CD4-positive, CD25-positive, alpha-beta regulatory T cell (primary cell): ENCODE measurements around the gene SCN3B. TPM values are rescaled to one million over a fixed set of nuclear protein-coding genes. Genes with fewer than 3 reads are reported as not detected.
"Not testable (repeated sequence)": the region's sequence is repeated elsewhere in the genome, so short reads cannot be mapped to it uniquely, and the experiment has no call there.

Experiments used
- ATAC-seq, 2 donors: fragments of 150-1000 bp; cut with Tn5 transposase; one replicate each; pipeline ENCODE4 v1.10.0; 2021; ENCODE audit warnings: low read depth in 2 of 2, moderate number of reproducible peaks in 2 of 2, moderate library complexity in 1 of 2
- DNase-seq, 3 donors: peaks; one replicate each; pipeline versions ENCODE4 v3.0.0 to v3.0.0-alpha.2; 2012 to 2022; ENCODE audit warnings: mixed read lengths in 1 of 3
- H3K27ac ChIP-seq: one replicate; pipeline ENCODE4 v1.7.0; 2013; ENCODE audit warnings: mild to moderate bottlenecking, low read length; ENCODE audit not compliant: insufficient read depth, poor library complexity, severe bottlenecking
- H3K27me3 ChIP-seq: one replicate; pipeline ENCODE4 v1.7.0; 2013; ENCODE audit warnings: low read length; ENCODE audit not compliant: control insufficient read depth, insufficient read depth
- H3K36me3 ChIP-seq: one replicate; pipeline ENCODE4 v1.7.0; 2013; ENCODE audit warnings: mild to moderate bottlenecking, low read length, moderate library complexity; ENCODE audit not compliant: control insufficient read depth, insufficient read depth
- H3K4me1 ChIP-seq: 2 replicates; pipeline ENCODE4 v1.7.0; 2013; ENCODE audit warnings: mild to moderate bottlenecking, low read length; ENCODE audit not compliant: insufficient read depth, control insufficient read depth, poor library complexity, severe bottlenecking
- H3K4me3 ChIP-seq: one replicate; pipeline ENCODE4 v1.7.0; 2013; ENCODE audit warnings: low read depth, mild to moderate bottlenecking, low read length, moderate library complexity
- H3K9me3 ChIP-seq, 2 experiments: 1 replicate in 1 of 2; 2 replicates in 1 of 2; pipeline ENCODE4 v1.7.0; 2013; ENCODE audit warnings: low read length in 2 of 2, mild to moderate bottlenecking in 1 of 2, moderate library complexity in 1 of 2; ENCODE audit not compliant: control insufficient read depth in 2 of 2
- H3K27ac Mint-ChIP-seq, 3 donors: one replicate each; pipeline ENCODE4 v1.8.0; 2020 to 2022; ENCODE audit warnings: mild to moderate bottlenecking in 3 of 3, mixed read lengths in 3 of 3, moderate library complexity in 2 of 3
- H3K27me3 Mint-ChIP-seq: one replicate; pipeline ENCODE4 v1.8.0; 2022; ENCODE audit warnings: mild to moderate bottlenecking, mixed read lengths
- H3K36me3 Mint-ChIP-seq: one replicate; pipeline ENCODE4 v1.8.0; 2020; ENCODE audit warnings: mixed read lengths
- H3K4me1 Mint-ChIP-seq, 4 donors: one replicate each; pipeline ENCODE4 v1.8.0; 2020 to 2022; ENCODE audit warnings: mixed read lengths in 4 of 4, mild to moderate bottlenecking in 1 of 4
- H3K4me3 Mint-ChIP-seq, 4 donors: one replicate each; pipeline ENCODE4 v1.8.0; 2020 to 2022; ENCODE audit warnings: mild to moderate bottlenecking in 4 of 4, mixed read lengths in 4 of 4, moderate library complexity in 3 of 4
- H3K9me3 Mint-ChIP-seq, 7 donors: one replicate each; pipeline ENCODE4 v1.8.0; 2020 to 2022; ENCODE audit warnings: mixed read lengths in 7 of 7, mild to moderate bottlenecking in 3 of 7, moderate library complexity in 2 of 7
- polyA plus RNA-seq, 4 donors: library from polyadenylated mRNA; unstranded; fragments of 300-500 nt; fragmentation: Illumina TruSeq; gene quantifications; one replicate each; pipeline ENCODE4 v1.2.3, GENCODE V29; 2021
- total RNA-seq: library from RNA; stranded (reverse); gene quantifications from one replicate; pipeline ENCODE4 v1.2.3, GENCODE V29; 2022

The SCN3B gene
- total and polyA plus RNA-seq, 5 donors from 2014 or later = 0.05 TPM; not detected in 4

GRCh38 chr11:123678246-123678645 lies 23.8 kb upstream of the SCN3B start:
- H3K4me1 Mint-ChIP-seq = peaks cover 0 to 34% (median 5%) of the 10 kb centered on the region in 4 donors
- no peak overlapping the region for H3K27ac Mint-ChIP-seq
- no peak overlapping the region for H3K4me3 ChIP-seq
- no peaks in the 10 kb centered on the region for H3K4me1 ChIP-seq
- H3K9me3 Mint-ChIP-seq = peaks cover 0 to 3% (median 0%) of the 10 kb centered on the region in 7 donors
- ATAC-seq (no peak), DNase-seq (no peak)
- H3K36me3 ChIP-seq = no peaks in the 10 kb centered on the region
- no peaks in the 10 kb centered on the region for H3K9me3 ChIP-seq
- H3K4me3 Mint-ChIP-seq = no peak overlapping the region
- no peak overlapping the region for H3K27ac ChIP-seq
- H3K27me3 Mint-ChIP-seq = peaks cover 7% of the 10 kb centered on the region
- no peaks in the 10 kb centered on the region for H3K27me3 ChIP-seq
- H3K36me3 Mint-ChIP-seq = no peaks in the 10 kb centered on the region

GRCh38 chr11:123677510-123677909 lies 23.1 kb upstream of the SCN3B start:
- Histone ChIP-seq H3K27me3 (no peaks in the 10 kb centered on the region), H3K27ac (no peak overlapping the region), H3K36me3 (no peaks in the 10 kb centered on the region), H3K9me3 (no peaks in the 10 kb centered on the region), H3K4me3 (no peak overlapping the region), H3K4me1 (no peaks in the 10 kb centered on the region)
- H3K27ac Mint-ChIP-seq = no peak overlapping the region
- H3K4me3 Mint-ChIP-seq = no peak overlapping the region
- peaks cover 0 to 28% (median 5%) of the 10 kb centered on the region in 4 donors for H3K4me1 Mint-ChIP-seq
- peaks cover 0 to 3% (median 0%) of the 10 kb centered on the region in 7 donors for H3K9me3 Mint-ChIP-seq
- ATAC-seq (no peak), DNase-seq (no peak)
- H3K27me3 Mint-ChIP-seq = peaks cover 7% of the 10 kb centered on the region
- no peaks in the 10 kb centered on the region for H3K36me3 Mint-ChIP-seq

- Mint-ChIP-seq H3K36me3 (no peaks in the 10 kb centered on the region), H3K4me1 (peaks cover 0 to 6% (median 0%) of the 10 kb centered on the region in 4 donors), H3K27ac (peak overlapping the region in 1 of 3 donors; percentile 32), H3K9me3 (peaks cover 0 to 3% (median 0%) of the 10 kb centered on the region in 7 donors), H3K27me3 (peaks cover 12% of the 10 kb centered on the region), H3K4me3 (no peak overlapping the region)
- Histone ChIP-seq H3K9me3 (no peaks in the 10 kb centered on the region), H3K4me1 (no peaks in the 10 kb centered on the region), H3K4me3 (no peak overlapping the region), H3K27me3 (no peaks in the 10 kb centered on the region), H3K27ac (no peak overlapping the region), H3K36me3 (no peaks in the 10 kb centered on the region)
- ATAC-seq (no peak), DNase-seq (no peak)
Observed at GRCh38 chr11:123674297-123674696, 19.9 kb upstream of the SCN3B start.

GRCh38 chr11:123672568-123672967 lies 18.1 kb upstream of the SCN3B start:
- Histone ChIP-seq H3K4me1 (no peaks in the 10 kb centered on the region), H3K27ac (no peak overlapping the region), H3K36me3 (no peaks in the 10 kb centered on the region), H3K4me3 (no peak overlapping the region), H3K9me3 (no peaks in the 10 kb centered on the region), H3K27me3 (no peaks in the 10 kb centered on the region)
- H3K9me3 Mint-ChIP-seq = peaks cover 0 to 3% (median 0%) of the 10 kb centered on the region in 7 donors
- H3K4me3 Mint-ChIP-seq = no peak overlapping the region
- no peaks in the 10 kb centered on the region for H3K4me1 Mint-ChIP-seq
- H3K27me3 Mint-ChIP-seq = peaks cover 12% of the 10 kb centered on the region
- DNase-seq = no peak
- no peak for ATAC-seq
- H3K36me3 Mint-ChIP-seq = no peaks in the 10 kb centered on the region
- H3K27ac Mint-ChIP-seq = no peak overlapping the region

GRCh38 chr11:123671534-123671933 lies 17.1 kb upstream of the SCN3B start:
- H3K9me3 Mint-ChIP-seq = peaks cover 0 to 3% (median 0%) of the 10 kb centered on the region in 7 donors
- no peak overlapping the region for H3K27ac ChIP-seq
- H3K4me3 Mint-ChIP-seq = no peak overlapping the region
- H3K36me3 Mint-ChIP-seq = no peaks in the 10 kb centered on the region
- DNase-seq (no peak), ATAC-seq (no peak)
- no peaks in the 10 kb centered on the region for H3K9me3 ChIP-seq
- H3K4me3 ChIP-seq = no peak overlapping the region
- H3K36me3 ChIP-seq = no peaks in the 10 kb centered on the region
- peaks cover 17% of the 10 kb centered on the region for H3K27me3 Mint-ChIP-seq
- no peaks in the 10 kb centered on the region for H3K4me1 Mint-ChIP-seq
- H3K27me3 ChIP-seq = no peaks in the 10 kb centered on the region
- no peaks in the 10 kb centered on the region for H3K4me1 ChIP-seq
- H3K27ac Mint-ChIP-seq = no peak overlapping the region

GRCh38 chr11:123670081-123670480 lies 15.7 kb upstream of the SCN3B start:
- no peak for DNase-seq
- no peaks in the 10 kb centered on the region for H3K36me3 ChIP-seq
- H3K36me3 Mint-ChIP-seq = no peaks in the 10 kb centered on the region
- no peaks in the 10 kb centered on the region for H3K4me1 ChIP-seq
- H3K9me3 ChIP-seq = no peaks in the 10 kb centered on the region
- H3K27me3 Mint-ChIP-seq = peaks cover 12% of the 10 kb centered on the region
- no peaks in the 10 kb centered on the region for H3K4me1 Mint-ChIP-seq
- no peaks in the 10 kb centered on the region for H3K27me3 ChIP-seq
- no peak overlapping the region for H3K27ac ChIP-seq
- H3K27ac Mint-ChIP-seq = no peak overlapping the region
- H3K9me3 Mint-ChIP-seq = no peaks in the 10 kb centered on the region
- no peak overlapping the region for H3K4me3 Mint-ChIP-seq
- no peak for ATAC-seq
- no peak overlapping the region for H3K4me3 ChIP-seq

GRCh38 chr11:123665306-123665705 lies 10.9 kb upstream of the SCN3B start:
- Mint-ChIP-seq H3K27me3 (peaks cover 7% of the 10 kb centered on the region), H3K27ac (no peak overlapping the region), H3K9me3 (peaks cover 0 to 7% (median 0%) of the 10 kb centered on the region in 7 donors), H3K4me1 (peaks cover 0 to 5% (median 0%) of the 10 kb centered on the region in 4 donors), H3K36me3 (no peaks in the 10 kb centered on the region), H3K4me3 (no peak overlapping the region)
- Histone ChIP-seq H3K36me3 (no peaks in the 10 kb centered on the region), H3K27me3 (no peaks in the 10 kb centered on the region), H3K9me3 (no peaks in the 10 kb centered on the region), H3K27ac (no peak overlapping the region), H3K4me1 (no peaks in the 10 kb centered on the region), H3K4me3 (no peak overlapping the region)
- ATAC-seq (no peak), DNase-seq (no peak)

GRCh38 chr11:123659965-123660364 lies 5.5 kb upstream of the SCN3B start:
- not testable (repeated sequence) for H3K27me3 ChIP-seq, H3K36me3 ChIP-seq, H3K27ac ChIP-seq, H3K36me3 Mint-ChIP-seq, H3K9me3 ChIP-seq, H3K4me1 ChIP-seq, H3K4me3 ChIP-seq
- DNase-seq = peak in 2 of 3 donors; percentile 33 to 64
- Mint-ChIP-seq H3K9me3 (peaks cover 5 to 16% (median 11%) of the 10 kb centered on the region in 7 donors), H3K27me3 (peaks cover 27% of the 10 kb centered on the region), H3K4me3 (peak overlapping the region in 1 of 4 donors; percentile 21), H3K4me1 (peaks cover 10 to 29% (median 11%) of the 10 kb centered on the region in 4 donors), H3K27ac (peak overlapping the region in 2 of 3 donors; percentile 59 to 70)
- ATAC-seq = peak in 1 of 2 donors; percentile 68
